Activated CD8-positive, alpha-beta memory T cell treated with anti-CD3 and anti-CD28 coated beads, Interleukin-2, amount 10 ng/mL, durations not matched to agents 7 days and 5 days (primary cell): ENCODE data around the gene LEMD1. TPM values are rescaled to one million over a fixed set of nuclear protein-coding genes. Genes with fewer than 3 reads are reported as not detected.

Source experiments
- ATAC-seq: fragments of 150-1000 bp; cut with Tn5 transposase; one replicate; pipeline ENCODE4 v1.10.0; 2021; ENCODE audit warnings: moderate library complexity
- CTCF ChIA-PET: fragments of 350-600 bp; sonication (Branson Sonifier 250); formaldehyde crosslinking; loops from one replicate; lab custom pipeline; 2021; ENCODE audit warnings: antibody characterized with exemption; lab: Charles Lee
- DNase-seq: peaks from one replicate; pipeline ENCODE4 v3.0.0-alpha.2; 2020
- H3K27ac Mint-ChIP-seq: one replicate; pipeline ENCODE4 v1.8.0; 2021; ENCODE audit warnings: mild to moderate bottlenecking, mixed read lengths
- H3K27me3 Mint-ChIP-seq: one replicate; pipeline ENCODE4 v1.8.0; 2021; ENCODE audit warnings: mixed read lengths
- H3K36me3 Mint-ChIP-seq: one replicate; pipeline ENCODE4 v1.8.0; 2021; ENCODE audit warnings: mild to moderate bottlenecking, mixed read lengths
- H3K4me1 Mint-ChIP-seq: one replicate; pipeline ENCODE4 v1.8.0; 2021; ENCODE audit warnings: mixed read lengths
- H3K4me3 Mint-ChIP-seq: one replicate; pipeline ENCODE4 v1.8.0; 2021; ENCODE audit warnings: mild to moderate bottlenecking, moderate library complexity, mixed read lengths
- H3K9me3 Mint-ChIP-seq: one replicate; pipeline ENCODE4 v1.8.0; 2022; ENCODE audit warnings: low read depth, mixed read lengths
- total RNA-seq, 2 experiments: library from RNA; stranded (reverse); gene quantifications; one replicate each; pipeline ENCODE4 v1.2.3, GENCODE V29; 2021

The LEMD1 gene
- total RNA-seq, 2 experiments from 2014 or later: 0.54 to 1.8 TPM

DNA sequence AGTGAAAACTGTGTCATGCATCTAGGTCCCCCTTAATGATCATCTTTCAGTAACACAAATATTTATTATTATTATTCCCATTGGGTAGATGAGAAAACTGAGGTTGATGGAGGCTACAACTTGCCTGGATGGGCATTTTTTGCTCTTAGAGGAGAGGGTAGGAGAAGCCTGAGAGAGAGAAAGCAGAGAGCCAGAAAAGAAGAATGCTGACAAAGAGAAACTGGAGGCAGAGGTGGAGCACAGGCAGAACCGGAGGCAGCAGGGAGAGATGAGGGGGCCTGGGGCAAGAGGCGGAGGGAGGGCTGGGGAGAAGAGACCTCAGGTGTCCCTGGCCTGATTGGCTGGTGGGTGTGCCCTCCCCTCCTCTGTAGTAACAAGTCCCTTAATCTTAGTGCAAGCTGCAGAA, 29.9 kb upstream of the LEMD1 start:
- DNase-seq: no peak

GRCh38 chr1:205451202-205451601, 29.3 kb upstream of the LEMD1 start:
- ATAC-seq (no peak), DNase-seq (no peak)
- Mint-ChIP-seq H3K36me3 (no peaks in the 10 kb centered on the region), H3K4me3 (no peak overlapping the region), H3K9me3 (no peaks in the 10 kb centered on the region), H3K27ac (no peak overlapping the region), H3K4me1 (peaks cover 16% of the 10 kb centered on the region), H3K27me3 (peaks cover 50% of the 10 kb centered on the region)
- CTCF ChIA-PET: interaction anchor here (1.4 kb wide), 1 partner anchor 31 kb away, joined by 3 read pairs; no protein-coding TSS in a partner anchor

More for the DNA sequence above, 29.9 kb upstream of the LEMD1 start:
- CTCF ChIA-PET: interaction anchor here (1.4 kb wide), 2 partner anchors 34 to 117 kb away, joined by 4 to 6 read pairs; no protein-coding TSS in a partner anchor
- Mint-ChIP-seq H3K4me3 (no peak overlapping the region), H3K9me3 (no peaks in the 10 kb centered on the region), H3K27me3 (peaks cover 54% of the 10 kb centered on the region), H3K4me1 (peaks cover 19% of the 10 kb centered on the region), H3K36me3 (no peaks in the 10 kb centered on the region), H3K27ac (no peak overlapping the region)
- ATAC-seq: no peak

DNA sequence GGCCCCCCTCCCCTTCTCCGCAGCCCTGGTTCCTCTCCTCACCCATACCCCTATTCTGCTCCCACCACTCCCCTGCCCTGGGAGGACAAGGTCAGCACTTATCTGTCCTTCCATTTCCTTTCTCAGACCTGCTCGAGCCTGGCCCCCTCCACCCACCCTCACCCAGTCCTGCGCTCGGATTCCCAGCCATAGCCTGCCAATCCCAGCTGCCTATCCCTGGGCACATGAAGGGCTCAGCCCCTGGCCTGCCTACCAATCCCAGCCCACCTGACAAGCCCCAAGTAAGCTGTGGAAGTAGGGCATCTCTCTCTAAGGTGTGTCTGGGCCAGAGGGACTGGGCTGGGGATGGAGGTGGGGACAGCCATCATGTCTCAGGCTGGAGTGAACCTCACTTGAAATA, 28.6 kb upstream of the LEMD1 start:
- H3K9me3 Mint-ChIP-seq: no peaks in the 10 kb centered on the region
- H3K27ac Mint-ChIP-seq: no peak overlapping the region
- no peak overlapping the region for H3K4me3 Mint-ChIP-seq
- no peaks in the 10 kb centered on the region for H3K36me3 Mint-ChIP-seq
- ATAC-seq: no peak
- peaks cover 42% of the 10 kb centered on the region for H3K27me3 Mint-ChIP-seq
- no peak for DNase-seq
- CTCF ChIA-PET: interaction anchor here (1.1 to 1.4 kb wide), 5 partner anchors 12 to 96 kb away, joined by 3 to 4 read pairs (median 3); partner anchors contain the start of gene CDK18
- peaks cover 11% of the 10 kb centered on the region for H3K4me1 Mint-ChIP-seq

GRCh38 chr1:205449750-205450443, 28.0 kb upstream of the LEMD1 start:
- no peaks in the 10 kb centered on the region for H3K36me3 Mint-ChIP-seq
- peak; percentile 74 for DNase-seq
- H3K9me3 Mint-ChIP-seq: no peaks in the 10 kb centered on the region
- ATAC-seq: peak; percentile 85
- peak overlapping the region; percentile 54 for H3K4me3 Mint-ChIP-seq
- H3K4me1 Mint-ChIP-seq: peaks cover 11% of the 10 kb centered on the region
- H3K27me3 Mint-ChIP-seq: peaks cover 39% of the 10 kb centered on the region
- CTCF ChIA-PET: interaction anchor here (1.0 to 2.2 kb wide), 8 partner anchors 11 to 96 kb away, joined by 3 to 9 read pairs (median 3); partner anchors contain the start of gene CDK18
- H3K27ac Mint-ChIP-seq: peak overlapping the region; percentile 76

DNA sequence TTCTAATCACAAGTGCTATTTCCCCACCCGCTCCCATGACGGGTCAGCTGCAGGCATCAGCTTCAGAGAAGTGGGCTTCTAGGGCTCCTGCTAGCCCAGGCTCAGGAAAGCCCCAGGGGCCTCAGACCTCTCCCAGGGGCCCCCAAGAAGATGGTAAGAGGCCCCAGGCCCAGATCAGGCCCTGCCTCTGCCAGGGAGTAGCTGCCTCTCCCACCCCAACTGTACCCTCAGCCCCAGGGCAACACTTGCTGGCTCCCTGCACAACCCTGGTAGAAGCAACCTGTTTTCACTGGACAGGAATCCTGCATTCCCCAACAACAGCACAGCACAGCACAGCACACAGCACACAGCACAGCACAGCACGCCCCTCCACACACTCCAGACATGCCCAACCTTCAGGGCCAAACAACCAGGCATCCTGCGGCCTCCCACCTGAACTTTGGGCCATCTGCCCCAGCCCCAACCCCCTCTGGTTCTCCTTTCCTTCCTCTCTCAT, 27.4 kb upstream of the LEMD1 start:
- H3K4me3 Mint-ChIP-seq: peak overlapping the region; percentile 54
- H3K4me1 Mint-ChIP-seq: peaks cover 9% of the 10 kb centered on the region
- H3K27me3 Mint-ChIP-seq: peaks cover 34% of the 10 kb centered on the region
- ATAC-seq: peak; percentile 21
- CTCF ChIA-PET: interaction anchor here (1.0 to 2.2 kb wide), 6 partner anchors 10 to 75 kb away, joined by 3 to 9 read pairs (median 4); partner anchors contain the start of gene CDK18
- H3K27ac Mint-ChIP-seq: peak overlapping the region; percentile 76
- DNase-seq: no peak
- no peaks in the 10 kb centered on the region for H3K9me3 Mint-ChIP-seq
- no peaks in the 10 kb centered on the region for H3K36me3 Mint-ChIP-seq

DNA sequence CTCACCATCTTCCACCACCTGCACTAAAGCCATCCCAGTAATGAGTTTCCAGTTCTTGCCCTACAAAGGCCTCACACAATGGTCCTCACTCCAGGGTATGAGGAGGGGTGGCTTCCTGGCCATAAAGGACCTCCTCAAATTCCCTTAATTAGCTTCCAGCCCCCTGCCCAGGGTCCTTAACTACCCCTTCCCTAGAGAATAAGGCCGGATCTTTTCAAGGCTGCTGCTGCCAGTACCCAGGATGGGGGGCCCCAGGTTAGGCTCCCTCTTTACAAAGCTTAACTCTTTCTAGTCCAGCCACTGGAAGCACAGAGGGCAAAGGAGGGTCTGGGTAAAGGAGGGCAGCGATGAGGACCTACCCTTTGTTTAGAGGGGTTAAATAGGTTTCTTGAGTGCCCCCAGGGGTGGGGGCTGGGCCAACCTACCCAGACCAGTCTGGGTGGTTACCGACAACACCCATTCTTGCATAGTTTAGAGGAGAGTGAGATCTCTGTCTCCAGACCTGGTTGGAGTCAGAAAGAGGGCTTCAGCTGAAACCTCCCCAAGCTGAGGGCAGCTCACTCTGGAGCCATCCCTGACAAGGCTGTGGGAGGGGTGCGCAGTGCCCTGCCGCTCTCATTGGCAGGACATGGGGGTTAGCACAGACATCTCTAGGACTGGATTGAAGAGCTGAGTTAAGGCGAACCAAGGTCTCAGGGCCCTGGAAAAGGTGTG, 26.8 kb upstream of the LEMD1 start:
- no peaks in the 10 kb centered on the region for H3K36me3 Mint-ChIP-seq
- DNase-seq: no peak
- H3K4me3 Mint-ChIP-seq: peak overlapping the region; percentile 19
- CTCF ChIA-PET: interaction anchor here (1.0 to 2.2 kb wide), 5 partner anchors 9 to 209 kb away, joined by 3 to 9 read pairs (median 4); no protein-coding TSS in a partner anchor
- peaks cover 28% of the 10 kb centered on the region for H3K27me3 Mint-ChIP-seq
- H3K4me1 Mint-ChIP-seq: peaks cover 9% of the 10 kb centered on the region
- no peaks in the 10 kb centered on the region for H3K9me3 Mint-ChIP-seq
- no peak overlapping the region for H3K27ac Mint-ChIP-seq
- no peak for ATAC-seq

DNA sequence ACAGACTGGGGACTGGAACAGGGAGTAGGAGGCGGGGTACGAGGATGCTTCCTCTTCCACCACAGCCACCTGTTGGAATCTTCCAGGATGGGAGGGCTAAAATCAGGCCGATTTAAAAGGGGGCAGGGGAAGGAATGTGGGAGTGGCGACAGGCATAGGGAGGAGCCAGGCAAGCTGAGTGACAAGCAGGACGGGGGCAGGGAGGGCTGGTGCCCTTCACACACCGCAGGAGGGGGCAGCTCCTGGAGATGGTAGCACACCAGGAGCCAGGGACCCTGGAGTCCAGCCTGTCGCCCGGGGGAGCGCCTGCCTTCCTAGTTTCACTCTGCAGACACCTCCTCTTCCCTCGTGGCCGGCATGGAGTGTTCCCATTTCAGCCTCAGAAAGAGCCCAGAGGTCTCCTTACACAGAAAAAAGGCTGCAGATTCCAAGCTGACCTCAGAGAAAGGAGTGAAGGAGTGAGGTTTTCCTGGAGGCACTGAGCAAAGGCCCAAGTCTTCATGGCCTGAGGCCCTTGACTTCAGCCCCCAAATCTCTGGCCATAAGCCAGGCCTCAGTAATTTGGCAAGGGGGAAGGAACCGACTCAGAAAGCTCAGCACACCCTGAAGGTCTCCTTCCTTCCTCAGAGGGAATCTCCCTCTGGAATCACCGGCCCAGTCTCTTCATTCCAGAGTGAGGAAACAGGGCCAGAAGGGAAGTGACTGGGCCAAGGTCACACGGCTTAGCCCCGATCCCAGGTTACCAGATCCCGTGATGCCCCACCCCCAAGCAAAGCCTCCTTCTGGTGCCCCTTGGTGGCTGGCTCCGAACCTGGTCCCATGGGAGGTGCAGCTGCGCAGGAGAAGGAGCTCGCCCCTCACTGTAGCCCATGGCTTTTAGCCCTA, 25.8 kb upstream of the LEMD1 start:
- Mint-ChIP-seq H3K27ac (no peak overlapping the region), H3K27me3 (peaks cover 18% of the 10 kb centered on the region), H3K4me1 (peaks cover 9% of the 10 kb centered on the region), H3K36me3 (no peaks in the 10 kb centered on the region), H3K9me3 (no peaks in the 10 kb centered on the region), H3K4me3 (no peak overlapping the region)
- DNase-seq (no peak), ATAC-seq (no peak)
- CTCF ChIA-PET: interaction anchor here (1.4 to 2.2 kb wide), 5 partner anchors 17 to 210 kb away, joined by 3 to 9 read pairs (median 4); no protein-coding TSS in a partner anchor

GRCh38 chr1:205446828-205447227, 25.0 kb upstream of the LEMD1 start:
- H3K9me3 Mint-ChIP-seq: no peaks in the 10 kb centered on the region
- no peak overlapping the region for H3K4me3 Mint-ChIP-seq
- CTCF ChIA-PET: interaction anchor here (1.4 kb wide), 1 partner anchor 145 kb away, joined by 3 read pairs; no protein-coding TSS in a partner anchor
- H3K36me3 Mint-ChIP-seq: no peaks in the 10 kb centered on the region
- H3K27me3 Mint-ChIP-seq: peaks cover 9% of the 10 kb centered on the region
- H3K27ac Mint-ChIP-seq: no peak overlapping the region
- peaks cover 11% of the 10 kb centered on the region for H3K4me1 Mint-ChIP-seq
- no peak for ATAC-seq
- DNase-seq: no peak

- CTCF ChIA-PET: interaction anchor here (1.1 to 1.3 kb wide), 2 partner anchors 15 to 40 kb away, joined by 3 to 5 read pairs; no protein-coding TSS in a partner anchor
- ATAC-seq (no peak), DNase-seq (no peak)
- Mint-ChIP-seq H3K36me3 (no peaks in the 10 kb centered on the region), H3K4me3 (no peak overlapping the region), H3K4me1 (peaks cover 22% of the 10 kb centered on the region), H3K27ac (no peak overlapping the region), H3K9me3 (no peaks in the 10 kb centered on the region), H3K27me3 (no peaks in the 10 kb centered on the region)
Observed at GRCh38 chr1:205445646-205445935, 23.7 kb upstream of the LEMD1 start.

GRCh38 chr1:205444931-205445645, 23.2 kb upstream of the LEMD1 start:
- Mint-ChIP-seq H3K27me3 (no peaks in the 10 kb centered on the region), H3K4me3 (no peak overlapping the region), H3K9me3 (no peaks in the 10 kb centered on the region), H3K4me1 (peaks cover 25% of the 10 kb centered on the region), H3K36me3 (no peaks in the 10 kb centered on the region), H3K27ac (no peak overlapping the region)
- CTCF ChIA-PET: interaction anchor here (1.0 to 1.3 kb wide), 4 partner anchors 14 to 47 kb away, joined by 3 to 5 read pairs (median 3); no protein-coding TSS in a partner anchor
- ATAC-seq (no peak), DNase-seq (no peak)

GRCh38 chr1:205444300-205444930, 22.6 kb upstream of the LEMD1 start:
- CTCF ChIA-PET: interaction anchor here (1.0 to 1.8 kb wide), 4 partner anchors 40 to 47 kb away, joined by 3 to 5 read pairs (median 3); no protein-coding TSS in a partner anchor
- no peak for DNase-seq
- Mint-ChIP-seq H3K36me3 (no peaks in the 10 kb centered on the region), H3K27me3 (no peaks in the 10 kb centered on the region), H3K4me3 (no peak overlapping the region), H3K9me3 (no peaks in the 10 kb centered on the region), H3K27ac (no peak overlapping the region), H3K4me1 (peaks cover 28% of the 10 kb centered on the region)
- no peak for ATAC-seq
